ENCODE data around the gene POLR2C.

The POLR2C gene

DNA sequence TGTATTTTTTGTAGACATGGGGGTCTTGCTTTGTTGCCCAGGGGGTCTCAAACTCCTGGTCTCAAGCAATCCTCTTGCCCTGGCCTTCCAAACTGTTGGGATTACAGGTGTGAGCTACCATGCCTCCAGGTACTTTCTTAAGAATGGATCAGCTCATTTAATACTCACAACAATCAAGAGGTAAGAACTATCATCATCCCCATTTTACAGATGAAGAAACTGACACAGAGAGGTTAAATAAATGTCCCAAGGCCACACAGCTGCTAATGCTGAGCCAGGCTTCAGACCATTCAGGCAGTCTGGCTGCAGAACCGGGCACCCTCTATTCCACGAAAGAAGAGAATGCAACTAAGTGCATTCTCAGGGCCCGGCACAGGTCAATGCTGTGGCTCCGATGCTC is 51.9 kb downstream of the POLR2C start:
- no peaks in the 10 kb centered on the region for H3K4me1 Mint-ChIP-seq (ENCODE audit: low read depth)
- peaks cover 47% of the 10 kb centered on the region for H3K36me3 Mint-ChIP-seq (ENCODE audit: low read depth)
- H3K4me3 Mint-ChIP-seq = no peak overlapping the region
- no peaks in the 10 kb centered on the region for H3K9me3 Mint-ChIP-seq
- no peaks in the 10 kb centered on the region for H3K27me3 Mint-ChIP-seq
- H3K27ac Mint-ChIP-seq = no peak overlapping the region
- DNase-seq = no peak

DNA sequence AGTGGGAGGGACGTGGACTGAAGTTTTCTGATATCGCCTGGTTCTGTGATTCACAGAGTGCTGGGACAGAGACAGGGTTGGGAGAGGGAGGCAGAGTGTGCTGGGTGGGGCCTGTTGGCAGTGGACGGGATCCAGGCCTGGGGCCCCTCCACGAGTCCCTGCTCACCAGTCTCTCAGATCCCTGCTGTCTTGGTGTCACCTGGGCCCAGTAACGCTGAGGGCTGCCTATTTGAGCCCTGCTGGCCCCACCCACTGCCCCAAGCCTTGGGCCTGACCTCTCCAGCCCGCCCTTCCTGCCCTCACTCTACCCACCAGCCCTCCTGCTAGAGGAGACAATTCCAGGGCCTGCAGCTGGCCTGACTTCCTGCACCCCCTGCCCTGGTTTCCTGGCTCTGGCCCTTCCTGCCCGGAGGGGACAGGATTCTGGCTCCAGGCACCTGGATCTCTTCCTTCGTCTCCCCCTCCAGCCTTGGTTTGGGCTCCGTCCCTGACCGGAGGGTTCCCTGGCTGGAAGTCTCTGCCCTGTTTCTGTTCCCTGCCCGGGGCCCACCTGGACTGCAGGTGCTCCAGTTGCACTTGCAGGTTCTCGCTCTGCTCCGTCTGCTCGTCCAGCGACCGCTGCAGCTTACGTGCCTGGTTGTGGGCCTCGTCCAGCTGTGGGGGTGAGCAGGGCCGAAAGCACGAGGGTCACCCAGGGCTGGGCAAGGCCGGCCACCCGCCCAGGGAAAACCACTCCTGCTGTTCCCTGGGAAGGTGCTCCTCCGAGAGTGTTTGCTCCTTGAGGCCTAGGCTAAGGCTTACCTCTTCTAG is 52.5 kb downstream of the POLR2C start:
- H3K4me1 Mint-ChIP-seq (ENCODE audit: low read depth) = peaks cover 2% of the 10 kb centered on the region
- no peaks in the 10 kb centered on the region for H3K9me3 Mint-ChIP-seq
- DNase-seq = no peak
- no peak overlapping the region for H3K4me3 Mint-ChIP-seq
- peaks cover 47% of the 10 kb centered on the region for H3K36me3 Mint-ChIP-seq (ENCODE audit: low read depth)
- H3K27me3 Mint-ChIP-seq = no peaks in the 10 kb centered on the region
- H3K27ac Mint-ChIP-seq = no peak overlapping the region

GRCh38 chr16:57516176-57516725 is 53.8 kb downstream of the POLR2C start:
- peaks cover 6% of the 10 kb centered on the region for H3K4me1 Mint-ChIP-seq (ENCODE audit: low read depth)
- DNase-seq = no peak
- H3K36me3 Mint-ChIP-seq (ENCODE audit: low read depth) = peaks cover 50% of the 10 kb centered on the region
- H3K9me3 Mint-ChIP-seq = no peaks in the 10 kb centered on the region
- no peak overlapping the region for H3K4me3 Mint-ChIP-seq
- no peak overlapping the region for H3K27ac Mint-ChIP-seq
- H3K27me3 Mint-ChIP-seq = no peaks in the 10 kb centered on the region

GRCh38 chr16:57516773-57517172 is 54.3 kb downstream of the POLR2C start:
- Mint-ChIP-seq H3K27me3 (no peaks in the 10 kb centered on the region), H3K36me3 (ENCODE audit: low read depth) (peaks cover 49% of the 10 kb centered on the region), H3K27ac (no peak overlapping the region), H3K9me3 (no peaks in the 10 kb centered on the region), H3K4me3 (no peak overlapping the region), H3K4me1 (ENCODE audit: low read depth) (peaks cover 6% of the 10 kb centered on the region)
- DNase-seq = no peak

GRCh38 chr16:57517397-57518367 is 55.2 kb downstream of the POLR2C start:
- Mint-ChIP-seq H3K27me3 (no peaks in the 10 kb centered on the region), H3K4me1 (ENCODE audit: low read depth) (peaks cover 6% of the 10 kb centered on the region), H3K9me3 (no peaks in the 10 kb centered on the region), H3K36me3 (ENCODE audit: low read depth) (peaks cover 43% of the 10 kb centered on the region), H3K27ac (no peak overlapping the region), H3K4me3 (no peak overlapping the region)
- DNase-seq = no peak

DNA sequence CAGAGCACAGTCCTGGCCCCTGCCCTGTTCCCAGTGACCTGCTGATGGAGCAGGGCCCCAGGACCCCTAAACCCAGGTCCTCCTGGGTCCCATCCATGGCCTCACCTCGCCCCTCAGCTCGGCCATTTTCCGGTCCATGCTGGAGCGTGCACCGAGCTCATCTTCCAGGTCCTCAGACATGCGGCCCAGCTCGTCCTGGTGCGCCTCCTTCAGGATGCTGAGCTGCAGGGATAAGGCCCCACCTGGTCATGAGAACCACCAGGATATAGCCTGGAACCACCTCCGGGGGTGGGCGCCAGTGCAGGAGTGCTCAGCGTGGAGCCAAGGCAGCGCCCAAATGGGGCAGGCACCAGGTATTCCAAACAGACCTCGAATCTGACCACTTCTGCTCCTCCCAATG is 56.0 kb downstream of the POLR2C start:
- H3K36me3 Mint-ChIP-seq (ENCODE audit: low read depth) = peaks cover 36% of the 10 kb centered on the region
- no peak overlapping the region for H3K4me3 Mint-ChIP-seq
- no peak for DNase-seq
- no peaks in the 10 kb centered on the region for H3K27me3 Mint-ChIP-seq
- H3K27ac Mint-ChIP-seq = no peak overlapping the region
- no peaks in the 10 kb centered on the region for H3K9me3 Mint-ChIP-seq
- H3K4me1 Mint-ChIP-seq (ENCODE audit: low read depth) = peaks cover 6% of the 10 kb centered on the region

GRCh38 chr16:57518922-57519321 is 56.4 kb downstream of the POLR2C start:
- Mint-ChIP-seq H3K4me3 (no peak overlapping the region), H3K4me1 (ENCODE audit: low read depth) (peaks cover 6% of the 10 kb centered on the region), H3K27ac (no peak overlapping the region), H3K27me3 (no peaks in the 10 kb centered on the region), H3K36me3 (ENCODE audit: low read depth) (peaks cover 33% of the 10 kb centered on the region), H3K9me3 (no peaks in the 10 kb centered on the region)
- no peak for DNase-seq

GRCh38 chr16:57519796-57520360 is 57.4 kb downstream of the POLR2C start:
- DNase-seq = peak; percentile 88
- Mint-ChIP-seq H3K36me3 (ENCODE audit: low read depth) (peaks cover 26% of the 10 kb centered on the region), H3K27ac (no peak overlapping the region)

More at GRCh38 chr16:57519796-57520360, 57.4 kb downstream of the POLR2C start:
- no peaks in the 10 kb centered on the region for H3K27me3 Mint-ChIP-seq
- H3K4me3 Mint-ChIP-seq = no peak overlapping the region
- no peaks in the 10 kb centered on the region for H3K9me3 Mint-ChIP-seq
- H3K4me1 Mint-ChIP-seq (ENCODE audit: low read depth) = peaks cover 6% of the 10 kb centered on the region

All from activated T-cell treated with anti-CD3 and anti-CD28 coated beads, Interleukin-2, amount 50 U/mL, for 24 hours (primary cell).